Spleen (tissue), 7 donors: ENCODE measurements around the gene SOAT2.

Source experiments
- POLR2A ChIP-seq, 3 donors: fragments of 450-650 bp; IDR thresholded peaks; one replicate each; pipeline ENCODE4 v1.5.1; 2017; ENCODE audit warnings: antibody characterized with exemption in 3 of 3, mild to moderate bottlenecking in 1 of 3
- POLR2AphosphoS5 ChIP-seq, 3 donors: sonication (generic); formaldehyde crosslinking; IDR thresholded peaks; one replicate each; pipeline ENCODE4 v1.5.1; 2017; ENCODE audit warnings: antibody characterized with exemption in 3 of 3
- TF ChIP-seq, protein P1 (sequence below), 11 experiments: fragments of 200-600 bp in 7 of 11; fragments of 450-650 bp in 4 of 11; sonication (generic) in 4 of 11; IDR thresholded peaks in 8 of 11; conservative IDR thresholded peaks in 3 of 11; 1 replicate in 7 of 11; 2 replicates in 4 of 11; pipeline versions ENCODE4 v1.4.0 to v1.8.0; 2016 to 2021; ENCODE audit warnings: antibody characterized with exemption in 11 of 11, inconsistent platforms in 4 of 11, mild to moderate bottlenecking in 1 of 11
- donor health status: DM: no; HTN: no; CAD: no; lungs with moderate emphysema.
- donor health status: DM: no; HTN: no; CAD: no.
- donor health status: DM: no; HTN: no; CAD: no.

DNA sequence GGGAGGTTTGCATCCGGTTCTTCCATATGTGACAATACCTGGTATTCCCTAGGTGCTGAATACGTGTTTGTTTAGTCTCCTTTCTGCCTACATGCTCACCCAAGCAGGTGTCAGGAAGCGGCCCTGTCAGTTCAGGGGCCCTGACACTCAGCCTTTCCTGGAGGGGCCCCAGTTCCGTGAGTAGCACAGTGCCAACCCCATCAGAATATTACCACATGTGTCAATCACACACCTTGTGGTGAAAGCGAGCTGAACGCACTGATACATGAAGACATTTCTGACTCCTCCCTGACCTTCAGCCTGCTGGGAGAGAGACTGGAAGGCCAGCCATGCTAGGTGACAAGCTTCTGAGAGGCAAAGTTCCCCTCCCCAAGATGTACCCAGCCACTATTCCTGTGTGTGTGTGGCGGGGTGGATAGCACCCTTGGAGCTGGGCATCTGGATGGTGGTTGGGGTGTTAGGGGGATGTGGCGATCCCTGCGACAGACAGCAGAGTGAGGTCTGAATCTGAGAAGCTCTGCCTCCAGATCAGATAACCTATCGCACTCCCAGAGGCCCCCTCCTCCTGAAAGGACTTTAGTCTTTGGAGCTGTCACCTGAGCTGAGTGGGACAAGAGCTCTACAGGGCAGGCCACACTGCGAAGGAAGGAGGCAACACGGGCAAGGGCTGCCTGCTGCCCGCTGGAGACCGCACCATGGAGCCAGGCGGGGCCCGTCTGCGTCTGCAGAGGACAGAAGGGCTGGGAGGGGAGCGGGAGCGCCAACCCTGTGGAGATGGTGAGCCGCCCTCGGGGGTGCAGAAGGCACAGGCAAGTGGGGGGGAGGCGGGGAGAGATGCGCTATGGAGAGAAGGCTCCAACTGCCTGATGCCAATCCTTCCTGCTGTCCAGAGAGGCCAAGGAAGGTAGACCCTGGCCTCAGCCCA is at the start of gene SOAT2:
- TF ChIP-seq, protein P1, sequence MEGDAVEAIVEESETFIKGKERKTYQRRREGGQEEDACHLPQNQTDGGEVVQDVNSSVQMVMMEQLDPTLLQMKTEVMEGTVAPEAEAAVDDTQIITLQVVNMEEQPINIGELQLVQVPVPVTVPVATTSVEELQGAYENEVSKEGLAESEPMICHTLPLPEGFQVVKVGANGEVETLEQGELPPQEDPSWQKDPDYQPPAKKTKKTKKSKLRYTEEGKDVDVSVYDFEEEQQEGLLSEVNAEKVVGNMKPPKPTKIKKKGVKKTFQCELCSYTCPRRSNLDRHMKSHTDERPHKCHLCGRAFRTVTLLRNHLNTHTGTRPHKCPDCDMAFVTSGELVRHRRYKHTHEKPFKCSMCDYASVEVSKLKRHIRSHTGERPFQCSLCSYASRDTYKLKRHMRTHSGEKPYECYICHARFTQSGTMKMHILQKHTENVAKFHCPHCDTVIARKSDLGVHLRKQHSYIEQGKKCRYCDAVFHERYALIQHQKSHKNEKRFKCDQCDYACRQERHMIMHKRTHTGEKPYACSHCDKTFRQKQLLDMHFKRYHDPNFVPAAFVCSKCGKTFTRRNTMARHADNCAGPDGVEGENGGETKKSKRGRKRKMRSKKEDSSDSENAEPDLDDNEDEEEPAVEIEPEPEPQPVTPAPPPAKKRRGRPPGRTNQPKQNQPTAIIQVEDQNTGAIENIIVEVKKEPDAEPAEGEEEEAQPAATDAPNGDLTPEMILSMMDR (IDR thresholded peaks at IDR 0.05 in 8 of 11, conservative IDR thresholded peaks at IDR 0.05 in 3 of 11), result no peak
- no peak for TF ChIP-seq POLR2A (IDR thresholded peaks at IDR 0.05)
- TF ChIP-seq POLR2AphosphoS5 (IDR thresholded peaks at IDR 0.05), result peak in 2 of 3 donors; percentile 30 to 40
